Loucy (cell line): ENCODE data around the gene PM20D1.
"Not testable (repeated sequence)": the region's sequence is repeated elsewhere in the genome, so short reads cannot be mapped to it uniquely, and the experiment has no call there.

Source experiments
- H2AFZ ChIP-seq: fragments of 200-600 bp; sonication (generic); 2 replicates; pipeline ENCODE4 v1.6.0; 2016; ENCODE audit warnings: antibody characterized with exemption, mild to moderate bottlenecking, low read length, moderate library complexity
- H3F3A ChIP-seq: fragments of 200-600 bp; 2 replicates; pipeline ENCODE4 v1.6.0; 2016; ENCODE audit warnings: antibody characterized with exemption, low read depth, mild to moderate bottlenecking
- H3K27me3 ChIP-seq: fragments of 200-600 bp; sonication (generic); 2 replicates; pipeline ENCODE4 v1.6.1; 2014; ENCODE audit warnings: low read length, mild to moderate bottlenecking; ENCODE audit not compliant: insufficient read depth, poor library complexity, severe bottlenecking
- H3K36me3 ChIP-seq: fragments of 200-600 bp; sonication (generic); 2 replicates; pipeline ENCODE4 v1.6.1; 2016; ENCODE audit warnings: low read length; ENCODE audit not compliant: insufficient read depth
- H3K4me1 ChIP-seq: fragments of 200-600 bp; sonication (generic); 2 replicates; pipeline ENCODE4 v1.5.1; 2014; ENCODE audit warnings: low read length, mild to moderate bottlenecking; ENCODE audit not compliant: insufficient read depth, poor library complexity, severe bottlenecking
- H3K4me2 ChIP-seq: fragments of 200-600 bp; sonication (generic); 2 replicates; pipeline ENCODE4 v1.6.0; 2014; ENCODE audit warnings: antibody characterized with exemption, low read length, low read depth, mild to moderate bottlenecking; ENCODE audit not compliant: poor library complexity, severe bottlenecking
- H3K4me3 ChIP-seq: fragments of 200-600 bp; sonication (generic); 2 replicates; pipeline ENCODE4 v1.5.1; 2014; ENCODE audit warnings: low read length, mild to moderate bottlenecking, mixed read lengths; ENCODE audit not compliant: poor library complexity, severe bottlenecking
- H3K79me2 ChIP-seq: fragments of 200-600 bp; sonication (generic); 2 replicates; pipeline ENCODE4 v1.6.1; 2014; ENCODE audit warnings: low read length; ENCODE audit not compliant: insufficient read depth
- H3K9ac ChIP-seq: fragments of 200-600 bp; sonication (generic); 2 replicates; pipeline ENCODE4 v1.6.0; 2014; ENCODE audit warnings: mild to moderate bottlenecking, low read depth, low read length, moderate library complexity; ENCODE audit not compliant: poor library complexity, severe bottlenecking
- H3K9me2 ChIP-seq: fragments of 200-600 bp; sonication (generic); replicated peaks from 2 replicates; pipeline ENCODE4 v1.6.1; 2016; ENCODE audit warnings: low read depth, low read length, mixed read lengths
- H3K9me3 ChIP-seq: fragments of 200-600 bp; sonication (generic); 2 replicates; pipeline ENCODE4 v1.6.1; 2014; ENCODE audit warnings: mild to moderate bottlenecking, antibody characterized with exemption, low read length, low read depth; ENCODE audit not compliant: insufficient read depth
- H4K20me1 ChIP-seq: fragments of 200-600 bp; sonication (generic); 2 replicates; pipeline ENCODE4 v1.6.0; 2014; ENCODE audit warnings: antibody characterized with exemption, low read length, mild to moderate bottlenecking; ENCODE audit not compliant: insufficient read depth, poor library complexity, severe bottlenecking
- CTCF ChIP-seq: fragments of 200-600 bp; sonication (generic); conservative IDR thresholded peaks from 2 replicates; pipeline ENCODE4 v1.5.1; 2014; ENCODE audit warnings: mild to moderate bottlenecking, antibody characterized with exemption, low read length
- EZH2phosphoT487 ChIP-seq: fragments of 200-600 bp; IDR thresholded peaks from 2 replicates; pipeline ENCODE4 v1.6.1; 2018; ENCODE audit warnings: antibody characterized with exemption, mild to moderate bottlenecking, moderate library complexity, borderline replicate concordance

The PM20D1 gene

GRCh38 chr1:205889706-205890105, 39.8 kb upstream of the PM20D1 start:
- not testable (repeated sequence) for H4K20me1 ChIP-seq, H3K9me2 ChIP-seq, H3K27me3 ChIP-seq, H3K9ac ChIP-seq, H3F3A ChIP-seq, H3K9me3 ChIP-seq, H3K79me2 ChIP-seq, H3K4me3 ChIP-seq, H2AFZ ChIP-seq, H3K36me3 ChIP-seq, H3K4me1 ChIP-seq, H3K4me2 ChIP-seq

DNA sequence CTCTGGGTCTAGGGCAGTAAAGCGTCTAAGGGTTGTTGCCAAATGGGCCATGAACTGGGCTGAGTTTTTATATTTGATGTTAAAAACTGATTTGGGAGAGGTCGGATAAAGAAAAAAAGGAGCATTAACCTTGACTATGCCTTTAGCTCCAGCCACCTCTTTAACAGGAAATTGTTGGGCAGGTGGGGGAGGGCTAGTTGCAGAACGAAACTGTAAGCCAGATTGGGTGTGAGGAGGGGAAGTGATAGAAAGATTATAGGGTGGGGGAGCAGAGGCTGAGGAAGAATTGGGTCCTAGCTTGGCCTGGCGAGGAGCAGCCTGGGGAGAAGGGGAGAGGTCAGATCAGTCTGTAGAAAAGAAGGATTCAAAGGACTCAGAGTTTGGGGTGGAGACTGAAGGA, 39.1 kb upstream of the PM20D1 start:
- not testable (repeated sequence) for H3K9ac ChIP-seq, H3K79me2 ChIP-seq, H3F3A ChIP-seq, H3K9me3 ChIP-seq, H2AFZ ChIP-seq, H3K9me2 ChIP-seq, H3K4me2 ChIP-seq, H3K27me3 ChIP-seq, H3K36me3 ChIP-seq, H3K4me3 ChIP-seq, H4K20me1 ChIP-seq, H3K4me1 ChIP-seq

GRCh38 chr1:205883792-205884191, 33.9 kb upstream of the PM20D1 start:
- no peak for TF ChIP-seq CTCF
- TF ChIP-seq EZH2phosphoT487 = no peak
- Histone ChIP-seq H4K20me1 (no peaks in the 10 kb centered on the region), H3K4me2 (no peak overlapping the region), H3F3A (no peaks in the 10 kb centered on the region), H3K36me3 (no peaks in the 10 kb centered on the region), H3K9ac (no peak overlapping the region), H3K27me3 (peaks cover under 1% of the 10 kb centered on the region), H2AFZ (no peak overlapping the region), H3K4me1 (peaks cover 3% of the 10 kb centered on the region), H3K79me2 (no peaks in the 10 kb centered on the region), H3K4me3 (no peak overlapping the region), H3K9me3 (no peaks in the 10 kb centered on the region), H3K9me2 (no peaks in the 10 kb centered on the region)

- TF ChIP-seq EZH2phosphoT487 = no peak
- TF ChIP-seq CTCF = no peak
- H3K9me2 ChIP-seq = no peaks in the 10 kb centered on the region
- H3K4me2 ChIP-seq = no peak overlapping the region
- no peak overlapping the region for H3K9ac ChIP-seq
- no peaks in the 10 kb centered on the region for H3K9me3 ChIP-seq
- H2AFZ ChIP-seq = no peak overlapping the region
- H3K79me2 ChIP-seq = no peaks in the 10 kb centered on the region
- no peaks in the 10 kb centered on the region for H3F3A ChIP-seq
- no peak overlapping the region for H3K4me3 ChIP-seq
- peaks cover 5% of the 10 kb centered on the region for H3K27me3 ChIP-seq
- H3K36me3 ChIP-seq = no peaks in the 10 kb centered on the region
- H4K20me1 ChIP-seq = no peaks in the 10 kb centered on the region
- no peaks in the 10 kb centered on the region for H3K4me1 ChIP-seq
Observed at GRCh38 chr1:205880923-205881322, 31.0 kb upstream of the PM20D1 start.
